Left lobe of liver (tissue), 2 donors: ENCODE measurements around the gene METTL9. TPM values are rescaled to one million over a fixed set of nuclear protein-coding genes. Genes with fewer than 3 reads are reported as not detected.
"Not testable (repeated sequence)": the region's sequence is repeated elsewhere in the genome, so short reads cannot be mapped to it uniquely, and the experiment has no call there.

Experiments used
- ATAC-seq: fragments of 200-7000 bp; cut with Tn5 transposase; one replicate; pipeline ENCODE4 v1.9.1; 2020; ENCODE audit warnings: mild to moderate bottlenecking, moderate library complexity
- DNase-seq: peaks from one replicate; pipeline ENCODE4 v3.0.0-alpha.2; 2020; ENCODE audit warnings: low spot score
- total RNA-seq: library from RNA; stranded (reverse); gene quantifications from one replicate; pipeline ENCODE4 v1.2.1, GENCODE V29; 2021
- donor health status: DM: no; HTN: no; CAD: no; lungs with moderate emphysema.
- donor health status: DM: no; HTN: yes; CAD: no.

Gene METTL9
- total RNA-seq, 1 donor from 2014 or later: 11.4 TPM

DNA sequence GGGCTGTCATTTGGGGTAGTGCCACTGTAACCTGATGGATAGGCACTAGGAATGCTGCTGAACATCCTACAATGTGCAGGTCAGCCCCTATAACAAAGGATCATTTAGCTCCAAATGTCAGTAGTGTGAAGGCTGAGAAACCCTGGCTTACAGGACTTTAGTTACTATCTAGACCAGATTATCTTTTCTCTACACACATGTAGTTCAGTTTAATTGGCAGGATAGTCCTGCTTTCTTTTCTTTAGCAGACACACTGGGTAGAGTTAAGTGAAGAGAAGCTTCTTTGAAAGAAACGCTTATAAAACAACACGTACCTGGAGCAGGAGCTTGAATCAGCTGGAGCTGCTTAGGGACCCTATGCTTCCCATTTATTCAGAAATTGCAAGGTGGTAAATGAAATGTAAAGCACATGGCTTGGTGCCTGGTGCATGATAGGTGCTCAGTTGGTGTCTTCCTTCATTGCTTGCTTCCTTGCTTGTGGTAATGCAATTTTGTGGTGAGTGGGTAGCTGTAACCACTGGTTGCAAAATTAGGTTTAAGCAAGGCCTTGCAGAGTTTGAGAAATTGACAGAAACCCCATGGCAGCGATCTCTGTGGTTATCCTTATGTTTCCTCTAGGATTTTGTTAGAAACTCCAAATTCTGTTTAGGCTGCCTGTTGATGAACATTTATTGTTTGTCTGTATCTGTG is 9.4 kb downstream of the METTL9 start:
- DNase-seq (no peak), ATAC-seq (no peak)

DNA sequence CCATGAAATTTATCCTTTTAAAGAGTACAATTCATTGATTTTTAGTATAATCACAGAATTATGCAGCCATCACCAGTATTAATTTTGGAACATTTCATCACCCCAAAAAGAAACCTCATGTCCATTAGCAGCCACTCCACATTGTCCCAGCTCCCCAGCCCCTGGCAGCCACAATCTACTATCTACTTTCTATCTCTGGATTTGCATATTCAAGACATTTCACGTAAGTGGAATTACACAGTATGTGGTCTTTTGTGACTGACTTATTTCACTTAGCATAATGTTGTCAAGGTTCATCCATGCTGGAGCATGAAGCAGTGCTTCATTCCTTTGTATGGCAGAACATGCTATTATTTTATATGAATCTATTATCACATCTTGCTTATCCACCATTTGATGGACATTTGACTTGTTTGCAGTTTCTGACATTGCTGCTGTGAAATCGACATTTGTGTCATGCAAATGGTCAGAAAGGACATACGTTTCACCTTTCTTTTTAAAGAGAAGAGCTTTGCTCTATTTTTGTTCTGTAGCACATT is 10.7 kb downstream of the METTL9 start:
- ATAC-seq (no peak), DNase-seq (no peak)

- DNase-seq (no peak), ATAC-seq (no peak)
These were observed 11.4 kb downstream of the METTL9 start for GRCh38 chr16:21610766-21611165.

DNA sequence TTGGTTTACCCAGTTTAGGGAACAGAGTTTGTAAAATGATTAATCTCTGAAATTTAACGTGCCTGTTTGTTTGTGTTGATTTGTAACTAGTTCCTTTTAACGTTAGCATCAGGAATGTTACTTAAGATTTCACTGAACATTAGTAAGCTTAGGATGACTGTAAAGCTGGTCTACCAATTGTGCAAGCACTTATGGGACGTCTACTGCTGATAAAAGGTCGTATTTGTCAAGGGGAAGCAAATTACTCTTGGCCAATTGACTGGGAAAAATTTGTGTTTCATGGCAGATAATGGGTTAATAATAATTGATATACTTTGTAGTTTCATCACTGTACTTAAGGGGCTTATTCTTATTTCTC is 11.8 kb downstream of the METTL9 start:
- no peak for DNase-seq
- ATAC-seq: no peak

- ATAC-seq: no peak
These were observed 12.4 kb downstream of the METTL9 start for GRCh38 chr16:21611556-21612384.

GRCh38 chr16:21613361-21613760 is 14.0 kb downstream of the METTL9 start:
- no peak for ATAC-seq

More at GRCh38 chr16:21611556-21612384, 12.4 kb downstream of the METTL9 start:
- no peak for DNase-seq

GRCh38 chr16:21613781-21614180 is 14.4 kb downstream of the METTL9 start:
- DNase-seq: no peak
- ATAC-seq: no peak

More at GRCh38 chr16:21613361-21613760, 14.0 kb downstream of the METTL9 start:
- no peak for DNase-seq

GRCh38 chr16:21614896-21615295 is 15.5 kb downstream of the METTL9 start:
- DNase-seq: no peak
- no peak for ATAC-seq

- ATAC-seq (no peak), DNase-seq (no peak)
These were observed 18.2 kb downstream of the METTL9 start for GRCh38 chr16:21617607-21618006.

DNA sequence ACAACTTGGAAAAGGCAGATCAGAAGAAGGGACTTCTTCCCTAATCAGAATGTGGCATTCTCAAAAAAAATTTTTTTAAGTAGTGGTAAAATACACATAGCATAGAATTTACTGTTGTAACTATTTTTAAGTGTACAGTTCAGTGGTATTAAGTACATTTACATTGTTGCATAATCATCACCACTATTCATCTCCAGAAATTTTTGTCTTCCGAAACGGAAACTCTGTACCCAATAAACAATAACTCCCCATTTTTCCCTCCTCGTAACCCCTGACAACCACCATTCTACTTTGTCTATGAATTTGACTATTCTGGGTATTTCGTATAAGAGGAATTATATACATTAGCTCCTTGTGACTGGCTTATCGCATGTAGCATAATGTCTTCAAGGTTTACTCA is 18.9 kb downstream of the METTL9 start:
- ATAC-seq (no peak), DNase-seq (no peak)

DNA sequence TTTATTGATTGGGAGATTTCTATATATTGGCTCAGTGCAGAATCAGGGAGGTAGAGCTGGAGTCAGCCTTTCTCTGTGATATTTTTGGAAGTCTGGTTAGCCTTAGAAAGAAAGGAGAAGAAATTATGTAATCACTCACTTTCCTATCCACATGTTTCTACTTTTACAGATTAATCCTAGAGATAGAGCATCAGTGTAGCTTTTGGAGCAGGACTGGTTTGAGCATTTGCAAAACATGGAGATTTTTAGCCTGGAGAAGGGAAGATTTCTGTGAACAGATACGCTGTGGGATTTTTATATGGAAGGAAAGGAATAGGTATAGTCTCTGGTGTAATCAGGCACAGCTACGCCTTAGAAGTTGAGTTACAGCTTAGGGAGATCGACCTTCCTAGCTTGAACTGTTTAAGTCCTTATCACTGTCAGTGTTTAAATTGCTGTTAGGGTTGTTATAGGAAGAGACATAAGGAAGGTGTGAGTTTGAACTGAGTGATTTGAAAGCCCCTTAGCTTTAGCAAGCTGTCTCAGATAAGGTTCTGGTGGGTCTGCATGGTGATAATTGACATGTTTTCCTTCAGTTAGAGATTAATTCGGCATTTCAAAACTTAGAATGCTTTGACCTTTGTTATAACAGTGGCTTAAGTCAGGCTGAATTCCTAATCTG is 20.5 kb downstream of the METTL9 start:
- ATAC-seq (no peak), DNase-seq (no peak)

- ATAC-seq (no peak), DNase-seq (no peak)
These were observed 21.2 kb downstream of the METTL9 start for GRCh38 chr16:21620592-21620991.

DNA sequence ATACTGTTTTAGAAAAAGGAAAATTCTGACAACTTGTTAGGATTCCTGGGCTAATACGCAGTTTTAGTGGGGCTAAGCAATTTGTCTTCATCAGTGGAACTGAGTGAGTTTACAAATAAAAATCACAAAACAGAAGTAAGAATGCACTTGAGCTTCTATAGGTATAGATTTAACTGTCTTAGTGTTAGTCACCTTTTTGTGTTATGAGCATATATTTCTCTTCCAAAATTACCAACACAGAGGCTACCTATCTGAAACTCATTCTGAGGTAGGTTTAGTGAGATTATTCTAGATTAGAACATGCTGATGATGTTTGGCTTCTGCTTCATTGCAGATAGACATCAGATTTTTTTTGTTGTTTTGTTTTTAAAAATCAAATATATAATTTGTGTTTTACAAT is 23.2 kb downstream of the METTL9 start:
- DNase-seq (no peak), ATAC-seq (no peak)

DNA sequence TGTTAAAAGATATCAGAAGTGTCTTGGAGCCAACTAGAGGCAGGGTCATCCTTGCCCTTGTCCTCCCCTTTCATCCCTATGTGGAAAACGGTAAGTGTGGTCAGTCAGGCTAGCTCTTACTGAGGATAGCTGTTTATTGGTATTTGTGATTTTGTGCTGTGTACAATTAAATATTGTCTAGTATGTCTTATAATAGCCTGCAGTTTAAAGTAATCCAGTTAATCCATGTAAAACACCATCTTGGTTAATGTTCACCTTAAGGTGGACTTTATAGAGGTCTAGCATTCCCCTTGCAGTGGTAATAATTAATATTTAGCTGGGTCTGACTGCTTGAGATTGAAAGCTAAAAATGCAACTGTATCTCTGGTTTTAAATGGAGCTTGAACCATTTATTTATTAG is 25.6 kb downstream of the METTL9 start:
- DNase-seq (no peak), ATAC-seq (no peak)

DNA sequence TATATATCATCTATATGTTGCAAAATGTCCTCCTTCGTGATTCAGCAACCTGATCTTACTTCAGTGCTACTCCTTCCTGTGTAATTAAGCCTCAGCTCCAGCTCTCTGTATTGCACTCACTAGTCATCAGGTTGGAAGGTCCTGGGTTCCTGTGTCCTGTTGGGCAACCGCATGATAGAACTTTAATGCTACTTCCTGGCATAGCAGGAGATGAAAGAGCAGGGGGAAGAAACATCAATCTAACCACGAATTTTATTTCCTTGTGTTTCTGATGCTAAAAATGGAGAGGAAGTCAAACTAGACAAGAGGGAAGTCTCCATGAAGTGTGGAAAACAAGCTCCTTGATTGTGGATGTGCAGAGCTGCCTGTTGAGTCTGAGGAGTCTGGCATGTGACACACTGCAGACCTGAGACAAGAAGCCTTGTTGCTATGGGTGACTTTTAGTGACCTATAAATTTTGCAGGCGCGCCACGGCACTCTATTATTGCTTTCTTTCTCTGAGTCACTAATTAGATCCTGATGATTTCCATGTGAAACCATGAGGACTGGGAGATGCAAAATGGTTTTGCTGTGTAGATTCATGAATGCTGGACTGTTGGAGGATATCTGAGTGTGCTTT is 27.4 kb downstream of the METTL9 start:
- ATAC-seq: peak; percentile 26

DNA sequence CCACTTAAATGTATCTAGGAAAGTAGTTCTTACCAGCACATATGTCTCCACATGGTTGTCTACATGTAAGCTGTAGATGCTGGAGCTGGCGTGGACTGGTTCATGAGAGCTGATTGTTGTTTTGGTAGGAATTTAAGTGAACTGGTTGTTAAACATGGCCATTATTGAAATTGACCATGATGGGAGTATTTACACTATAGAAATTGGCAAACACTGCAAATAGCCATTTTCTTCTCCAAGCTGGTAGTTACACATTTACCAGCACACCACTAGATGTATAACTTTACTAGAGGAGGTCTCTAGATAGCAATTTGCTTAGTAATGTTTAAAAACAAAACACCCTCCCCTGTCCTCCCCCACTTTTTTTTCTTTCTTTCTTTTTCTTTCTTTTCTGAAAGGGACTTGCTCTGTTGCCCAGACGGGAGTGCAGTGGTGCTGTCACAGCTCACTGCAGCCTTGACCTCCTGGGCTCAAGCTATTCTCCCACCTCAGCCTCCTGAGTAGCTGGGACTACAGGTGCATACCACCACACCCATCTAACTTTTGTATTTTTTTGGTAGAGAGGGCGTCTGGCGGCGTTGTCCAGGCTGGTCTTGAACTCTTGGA is 28.8 kb downstream of the METTL9 start:
- ATAC-seq (no peak), DNase-seq (no peak)

More for the DNA sequence above, 27.4 kb downstream of the METTL9 start:
- DNase-seq: no peak

DNA sequence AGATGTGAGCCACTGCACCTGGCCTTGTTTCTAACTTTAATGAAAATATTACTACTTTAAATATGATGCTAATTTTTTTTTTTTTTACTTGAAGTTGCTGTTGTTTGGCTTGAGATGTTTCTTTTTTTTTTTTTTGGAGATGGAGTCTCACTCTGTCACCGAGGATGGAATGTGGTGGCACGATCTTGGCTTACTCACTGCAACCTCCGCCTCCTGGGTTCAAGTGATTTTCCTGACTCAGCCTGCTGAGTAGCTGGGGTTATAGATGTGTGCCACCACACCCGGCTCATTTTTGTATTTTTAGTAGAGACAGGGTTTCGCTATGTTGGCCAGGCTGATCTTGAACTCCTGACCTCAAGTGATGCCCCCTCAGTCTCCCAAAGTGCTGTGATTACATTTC is 29.4 kb downstream of the METTL9 start:
- ATAC-seq (no peak), DNase-seq (no peak)

DNA sequence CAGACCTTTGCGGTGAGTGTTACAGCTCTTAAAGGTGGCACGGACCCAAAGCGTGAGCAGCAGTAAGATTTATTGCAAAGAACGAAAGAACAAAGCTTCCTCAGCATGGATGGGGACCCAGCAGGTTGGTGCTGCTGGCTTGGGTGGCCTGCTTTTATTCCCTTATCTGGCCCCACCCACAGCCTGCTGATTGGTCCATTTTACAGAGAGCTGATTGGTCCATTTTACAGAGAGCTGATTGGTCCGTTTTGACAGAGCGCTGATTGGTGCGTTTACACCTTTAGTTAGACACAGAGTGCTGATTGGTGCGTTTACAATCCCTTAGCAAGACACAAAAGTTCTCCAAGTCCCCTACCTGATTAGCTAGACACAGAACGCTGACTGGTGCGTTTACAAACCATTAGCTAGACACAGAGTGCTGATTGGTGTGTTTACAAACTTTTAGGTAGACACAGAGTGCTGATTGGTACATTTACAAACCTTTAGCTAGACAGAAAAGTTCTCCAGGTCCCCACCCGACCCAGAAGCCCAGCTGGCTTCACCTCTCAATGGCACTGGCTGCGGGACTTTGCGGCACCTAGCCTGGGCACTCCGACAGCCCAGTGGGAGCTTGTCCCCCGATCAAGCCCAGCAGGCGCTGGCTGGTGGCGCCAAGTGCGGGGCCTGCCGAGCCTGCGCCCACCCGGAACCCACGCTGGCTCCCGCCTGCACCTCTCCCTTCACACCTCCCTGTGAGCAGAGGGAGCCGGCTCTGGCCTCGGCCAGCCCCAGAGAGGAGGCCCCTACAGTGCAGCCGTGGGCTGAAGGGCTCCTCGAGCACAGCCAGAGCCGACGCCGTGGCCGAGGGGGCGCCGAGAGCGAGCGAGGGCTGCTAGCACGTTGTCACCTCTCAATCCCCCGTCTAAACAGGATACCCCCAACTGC is 30.5 kb downstream of the METTL9 start:
- not testable (repeated sequence) for ATAC-seq, DNase-seq

GRCh38 chr16:21630866-21631265 is 31.5 kb downstream of the METTL9 start:
- not testable (repeated sequence) for ATAC-seq

More at GRCh38 chr16:21630866-21631265, 31.5 kb downstream of the METTL9 start:
- DNase-seq: not testable (repeated sequence)
